ENCODE results near the gene BCOR. TPM values are rescaled to one million over a fixed set of nuclear protein-coding genes. Genes with fewer than 3 reads are reported as not detected.

The BCOR gene
- total RNA-seq, 1 experiment from 2014 or later: 21.8 TPM

DNA sequence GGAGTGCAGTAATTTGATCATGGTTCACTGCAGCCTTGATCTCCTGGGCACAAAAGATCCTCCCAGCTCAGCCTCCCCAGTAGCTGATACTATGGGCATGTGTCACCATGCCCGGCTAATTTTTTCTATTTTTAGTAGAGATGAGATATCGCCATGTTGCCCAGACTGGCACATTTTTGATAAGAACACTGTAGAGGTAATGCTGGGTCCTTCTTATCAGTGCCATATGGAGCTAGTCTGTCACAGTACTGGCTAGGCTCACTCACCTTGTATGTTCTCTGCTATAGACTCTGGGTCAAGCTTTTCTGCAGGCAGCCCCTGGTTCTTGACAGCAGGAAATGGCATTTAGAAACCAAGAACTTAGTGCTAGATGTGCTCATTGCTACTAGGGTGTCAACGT, 53.9 kb downstream of the BCOR start:
- POLR2A ChIA-PET (ENCODE audit: unreplicated experiment): no interaction called here
- no peaks in the 10 kb centered on the region for H3K9me3 ChIP-seq (ENCODE audit: low read length)
- H4K20me1 ChIP-seq (ENCODE audit: low read length): no peaks in the 10 kb centered on the region
- H3K27me3 ChIP-seq (ENCODE audit: low read length): no peaks in the 10 kb centered on the region
- H3K9ac ChIP-seq (ENCODE audit: low read length): no peak overlapping the region
- no peaks in the 10 kb centered on the region for H3F3A ChIP-seq (ENCODE audit: low read length, unreplicated experiment)
- H3K4me2 ChIP-seq (ENCODE audit: low read length): no peak overlapping the region
- no peak for TF ChIP-seq EZH2phosphoT487 (IDR thresholded peaks at IDR 0.05; ENCODE audit: borderline replicate concordance, low read length)
- no peak for TF ChIP-seq EZH2 (IDR thresholded peaks at IDR 0.05; ENCODE audit: low read length, unreplicated experiment)
- TF ChIP-seq, protein P1, sequence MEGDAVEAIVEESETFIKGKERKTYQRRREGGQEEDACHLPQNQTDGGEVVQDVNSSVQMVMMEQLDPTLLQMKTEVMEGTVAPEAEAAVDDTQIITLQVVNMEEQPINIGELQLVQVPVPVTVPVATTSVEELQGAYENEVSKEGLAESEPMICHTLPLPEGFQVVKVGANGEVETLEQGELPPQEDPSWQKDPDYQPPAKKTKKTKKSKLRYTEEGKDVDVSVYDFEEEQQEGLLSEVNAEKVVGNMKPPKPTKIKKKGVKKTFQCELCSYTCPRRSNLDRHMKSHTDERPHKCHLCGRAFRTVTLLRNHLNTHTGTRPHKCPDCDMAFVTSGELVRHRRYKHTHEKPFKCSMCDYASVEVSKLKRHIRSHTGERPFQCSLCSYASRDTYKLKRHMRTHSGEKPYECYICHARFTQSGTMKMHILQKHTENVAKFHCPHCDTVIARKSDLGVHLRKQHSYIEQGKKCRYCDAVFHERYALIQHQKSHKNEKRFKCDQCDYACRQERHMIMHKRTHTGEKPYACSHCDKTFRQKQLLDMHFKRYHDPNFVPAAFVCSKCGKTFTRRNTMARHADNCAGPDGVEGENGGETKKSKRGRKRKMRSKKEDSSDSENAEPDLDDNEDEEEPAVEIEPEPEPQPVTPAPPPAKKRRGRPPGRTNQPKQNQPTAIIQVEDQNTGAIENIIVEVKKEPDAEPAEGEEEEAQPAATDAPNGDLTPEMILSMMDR (conservative IDR thresholded peaks at IDR 0.05; ENCODE audit: low read depth, low read length): no peak
- DNase-seq: no peak
- intact Hi-C loops (cut with micrococcal nuclease): no loop called here
- no TSS peak for BruUV-seq (replicated peaks)
- no peak for ATAC-seq
- H3K79me2 ChIP-seq (ENCODE audit: low read length): no peaks in the 10 kb centered on the region
- CTCF ChIA-PET: no interaction called here
- no peaks in the 10 kb centered on the region for H3K4me1 ChIP-seq (ENCODE audit: insufficient read depth, low read length)
- H2AFZ ChIP-seq (ENCODE audit: low read length): no peak overlapping the region
- H3K27ac ChIP-seq (ENCODE audit: low read length): no peak overlapping the region
- no peaks in the 10 kb centered on the region for H3K9me2 ChIP-seq (replicated peaks; ENCODE audit: low read length)
- H3K36me3 ChIP-seq (ENCODE audit: low read depth, low read length): peaks cover 11% of the 10 kb centered on the region
- H3K4me3 ChIP-seq (ENCODE audit: low read length): no peak overlapping the region

DNA sequence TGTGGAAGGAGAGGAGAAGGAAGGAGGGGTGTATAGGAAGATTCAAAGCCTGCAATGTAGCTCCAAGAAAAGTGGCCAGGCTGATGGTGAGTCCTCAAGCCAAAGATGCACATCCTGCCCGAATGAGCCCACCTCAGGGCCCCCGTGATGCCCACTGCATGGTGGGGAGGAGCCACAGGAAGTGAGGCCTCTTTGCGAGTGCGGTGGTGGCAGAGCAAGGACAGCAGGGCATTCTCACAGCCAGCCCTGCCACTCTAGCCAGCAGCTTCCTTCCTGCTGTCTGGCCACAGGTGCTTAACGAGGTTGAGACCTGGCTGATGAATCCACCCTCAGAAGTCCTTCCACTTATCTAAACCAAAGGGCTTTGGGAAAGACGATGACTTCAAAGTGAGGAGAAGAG, 55.8 kb downstream of the BCOR start:
- DNase-seq (no peak), ATAC-seq (no peak)
- Histone ChIP-seq H3K4me3 (ENCODE audit: low read length) (no peak overlapping the region), H3K4me2 (ENCODE audit: low read length) (no peak overlapping the region), H2AFZ (ENCODE audit: low read length) (no peak overlapping the region), H3K9me2 (replicated peaks; ENCODE audit: low read length) (no peaks in the 10 kb centered on the region), H3K27ac (ENCODE audit: low read length) (no peak overlapping the region), H3F3A (ENCODE audit: low read length, unreplicated experiment) (no peaks in the 10 kb centered on the region), H3K9me3 (ENCODE audit: low read length) (no peaks in the 10 kb centered on the region), H3K79me2 (ENCODE audit: low read length) (no peaks in the 10 kb centered on the region), H3K27me3 (ENCODE audit: low read length) (no peaks in the 10 kb centered on the region), H3K36me3 (ENCODE audit: low read depth, low read length) (no peaks in the 10 kb centered on the region), H3K4me1 (ENCODE audit: insufficient read depth, low read length) (no peaks in the 10 kb centered on the region), H3K9ac (ENCODE audit: low read length) (no peak overlapping the region), H4K20me1 (ENCODE audit: low read length) (no peaks in the 10 kb centered on the region)
- ChIA-PET POLR2A (ENCODE audit: unreplicated experiment) (no interaction called here), CTCF (no interaction called here)
- intact Hi-C loops (cut with micrococcal nuclease): no loop called here
- TF ChIP-seq EZH2phosphoT487 (IDR thresholded peaks at IDR 0.05; ENCODE audit: borderline replicate concordance, low read length) (no peak), EZH2 (IDR thresholded peaks at IDR 0.05; ENCODE audit: low read length, unreplicated experiment) (no peak)
- TF ChIP-seq, protein P1 (conservative IDR thresholded peaks at IDR 0.05; ENCODE audit: low read depth, low read length): no peak
- BruUV-seq (replicated peaks): no TSS peak

DNA sequence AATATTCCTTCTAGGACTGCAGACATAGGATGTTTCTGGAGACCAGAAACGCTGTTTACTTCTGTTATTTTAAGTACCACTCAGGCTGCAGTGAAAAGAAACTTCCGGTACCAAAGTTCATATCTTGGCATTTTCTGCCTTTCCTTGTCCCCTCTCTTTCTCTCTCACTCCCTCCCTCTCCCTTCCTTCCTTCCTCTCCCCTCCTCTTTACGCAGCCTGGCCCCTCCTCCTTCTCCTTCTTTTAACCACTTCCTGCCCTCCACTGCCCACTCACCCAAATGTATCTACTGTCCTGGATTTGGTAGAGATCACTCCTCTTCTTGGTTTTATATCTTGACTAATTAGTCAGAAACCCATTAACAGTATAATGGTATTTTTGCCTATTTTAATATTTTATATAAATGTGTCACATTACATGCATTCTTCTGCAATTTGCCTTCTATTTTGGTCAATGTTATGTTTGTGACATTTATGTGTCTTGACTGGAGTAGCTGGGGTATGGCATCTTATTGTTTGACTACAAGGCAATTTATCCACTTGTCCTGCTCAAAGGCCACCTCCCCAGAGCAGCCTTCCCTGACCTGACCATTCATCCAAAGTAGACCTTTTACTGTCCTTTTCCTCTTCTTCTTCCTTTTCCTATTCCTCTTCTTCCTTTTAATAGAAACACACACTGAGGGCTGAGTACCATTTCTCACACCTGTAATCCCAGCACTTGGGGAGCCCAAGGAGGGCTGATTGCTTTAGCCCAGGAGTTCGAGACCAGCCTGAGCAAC, 56.9 kb downstream of the BCOR start:
- intact Hi-C loops (cut with micrococcal nuclease): no loop called here
- CTCF ChIA-PET: no interaction called here
- Histone ChIP-seq H3K9ac (ENCODE audit: low read length) (no peak overlapping the region), H4K20me1 (ENCODE audit: low read length) (no peaks in the 10 kb centered on the region), H3K36me3 (ENCODE audit: low read depth, low read length) (no peaks in the 10 kb centered on the region), H3K79me2 (ENCODE audit: low read length) (no peaks in the 10 kb centered on the region), H3K9me2 (replicated peaks; ENCODE audit: low read length) (no peaks in the 10 kb centered on the region), H3K9me3 (ENCODE audit: low read length) (no peaks in the 10 kb centered on the region), H3K4me2 (ENCODE audit: low read length) (no peak overlapping the region), H3K4me3 (ENCODE audit: low read length) (no peak overlapping the region), H2AFZ (ENCODE audit: low read length) (no peak overlapping the region), H3F3A (ENCODE audit: low read length, unreplicated experiment) (no peaks in the 10 kb centered on the region), H3K4me1 (ENCODE audit: insufficient read depth, low read length) (no peaks in the 10 kb centered on the region), H3K27me3 (ENCODE audit: low read length) (no peaks in the 10 kb centered on the region), H3K27ac (ENCODE audit: low read length) (no peak overlapping the region)
- ATAC-seq (no peak), DNase-seq (no peak)
- POLR2A ChIA-PET (ENCODE audit: unreplicated experiment): no interaction called here
- TF ChIP-seq EZH2phosphoT487 (IDR thresholded peaks at IDR 0.05; ENCODE audit: borderline replicate concordance, low read length) (no peak), EZH2 (IDR thresholded peaks at IDR 0.05; ENCODE audit: low read length, unreplicated experiment) (no peak)
- TF ChIP-seq, protein P1 (conservative IDR thresholded peaks at IDR 0.05; ENCODE audit: low read depth, low read length): no peak
- BruUV-seq (replicated peaks): no TSS peak
